Thymus (tissue), 11 donors: Measurements from ENCODE around the gene APOBEC3G. TPM values are rescaled to one million over a fixed set of nuclear protein-coding genes. Genes with fewer than 3 reads are reported as not detected.

Experiments
- DNase-seq, 9 donors: peaks; one replicate each; pipeline ENCODE4 v3.0.0-alpha.2; 2013; ENCODE audit warnings: low spot score in 9 of 9, low read depth in 6 of 9, missing footprints in 1 of 9
- H3K27ac ChIP-seq, 2 donors: one replicate each; pipeline ENCODE4 v1.5.1; 2013; ENCODE audit warnings: control low read depth in 1 of 2, low read depth in 1 of 2, low read length in 1 of 2, mild to moderate bottlenecking in 1 of 2, moderate library complexity in 1 of 2
- H3K27me3 ChIP-seq, 2 donors: one replicate each; pipeline ENCODE4 v1.5.1; 2013; ENCODE audit warnings: low read length in 1 of 2; ENCODE audit not compliant: control insufficient read depth in 2 of 2, insufficient read depth in 1 of 2
- H3K36me3 ChIP-seq, 2 donors: one replicate each; pipeline ENCODE4 v1.5.1; 2013; ENCODE audit warnings: low read length in 1 of 2, mild to moderate bottlenecking in 1 of 2, moderate library complexity in 1 of 2; ENCODE audit not compliant: control insufficient read depth in 2 of 2, insufficient read depth in 2 of 2
- H3K4me1 ChIP-seq, 2 donors: one replicate each; pipeline ENCODE4 v1.5.1; 2013; ENCODE audit warnings: low read length in 2 of 2; ENCODE audit not compliant: control insufficient read depth in 2 of 2, insufficient read depth in 2 of 2
- H3K4me3 ChIP-seq, 2 donors: one replicate each; pipeline ENCODE4 v1.5.1; 2013; ENCODE audit warnings: low read length in 2 of 2, control low read depth in 1 of 2, mild to moderate bottlenecking in 1 of 2
- H3K9me3 ChIP-seq, 2 donors: one replicate each; pipeline ENCODE4 v1.5.1; 2013; ENCODE audit warnings: low read length in 1 of 2, mild to moderate bottlenecking in 1 of 2; ENCODE audit not compliant: control insufficient read depth in 2 of 2, insufficient read depth in 1 of 2
- WGBS: extraction: QIAGEN DNeasy Blood & Tissue Kit; methylation state at CpG from one replicate; pipeline ENCODE4 v1.1.7; 2013; 5-methylcytosine and 5-hydroxymethylcytosine counted together
- polyA plus RNA-seq: library from polyadenylated mRNA; stranded (reverse); fragments of 200-250 nt; gene quantifications from one replicate; pipeline ENCODE4 v1.2.3, GENCODE V29; 2013
- total RNA-seq: library from RNA; stranded (reverse); fragments of 120-200 nt; gene quantifications from one replicate; pipeline ENCODE4 v1.2.4, GENCODE V29; 2013
- donor health status: healthy.

Gene APOBEC3G
- total and polyA plus RNA-seq, 2 donors, result 32.3 to 43.1 TPM

DNA sequence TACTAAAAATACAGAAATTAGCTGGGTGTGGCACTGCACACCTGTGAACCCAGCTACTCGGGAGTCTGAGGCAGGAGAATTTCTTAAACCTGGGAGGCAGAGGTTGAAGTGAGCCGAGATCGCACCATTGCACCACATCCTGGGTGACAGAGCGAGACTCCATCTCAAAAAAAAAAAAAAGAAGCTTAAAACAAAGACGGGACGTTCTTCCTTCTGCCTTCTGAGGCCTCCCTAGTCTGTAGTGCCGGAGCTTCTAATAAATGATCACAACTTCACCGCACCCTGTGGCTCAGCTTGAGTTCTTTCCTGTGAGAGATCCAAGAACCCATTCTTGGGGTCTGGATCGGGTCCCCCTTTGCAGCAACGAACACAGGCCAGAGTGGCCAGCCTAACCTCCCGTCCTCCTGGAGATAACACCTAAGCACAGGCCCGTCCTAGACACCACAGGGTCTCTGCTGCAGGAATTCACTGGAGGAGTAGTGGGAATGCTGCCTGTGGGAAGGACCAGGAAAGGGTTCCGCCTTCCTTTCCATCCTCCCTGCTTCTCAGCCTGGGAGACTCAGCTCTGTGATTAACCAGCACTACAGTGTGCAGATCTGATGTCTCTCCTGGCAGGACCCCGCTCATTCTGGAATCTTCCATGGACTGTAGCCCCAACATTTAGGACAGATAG lies 17.8 kb downstream of the APOBEC3G start:
- WGBS, result 91% methylated on average over 14 of the region's 14 CpGs
- Histone ChIP-seq H3K36me3 (no peaks in the 10 kb centered on the region), H3K27ac (no peak overlapping the region), H3K9me3 (no peaks in the 10 kb centered on the region), H3K4me1 (peaks cover 11 to 48% of the 10 kb centered on the region in 2 donors), H3K4me3 (no peak overlapping the region), H3K27me3 (no peaks in the 10 kb centered on the region)
- DNase-seq, result no peak

GRCh38 chr22:39095971-39096370 lies 18.9 kb downstream of the APOBEC3G start:
- H3K9me3 ChIP-seq, result no peaks in the 10 kb centered on the region
- over 99% methylated on average over 3 of the region's 3 CpGs for WGBS
- H3K27ac ChIP-seq, result no peak overlapping the region
- peaks cover 4 to 42% of the 10 kb centered on the region in 2 donors for H3K4me1 ChIP-seq
- no peaks in the 10 kb centered on the region for H3K36me3 ChIP-seq
- DNase-seq, result no peak
- H3K27me3 ChIP-seq, result no peaks in the 10 kb centered on the region
- H3K4me3 ChIP-seq, result no peak overlapping the region

DNA sequence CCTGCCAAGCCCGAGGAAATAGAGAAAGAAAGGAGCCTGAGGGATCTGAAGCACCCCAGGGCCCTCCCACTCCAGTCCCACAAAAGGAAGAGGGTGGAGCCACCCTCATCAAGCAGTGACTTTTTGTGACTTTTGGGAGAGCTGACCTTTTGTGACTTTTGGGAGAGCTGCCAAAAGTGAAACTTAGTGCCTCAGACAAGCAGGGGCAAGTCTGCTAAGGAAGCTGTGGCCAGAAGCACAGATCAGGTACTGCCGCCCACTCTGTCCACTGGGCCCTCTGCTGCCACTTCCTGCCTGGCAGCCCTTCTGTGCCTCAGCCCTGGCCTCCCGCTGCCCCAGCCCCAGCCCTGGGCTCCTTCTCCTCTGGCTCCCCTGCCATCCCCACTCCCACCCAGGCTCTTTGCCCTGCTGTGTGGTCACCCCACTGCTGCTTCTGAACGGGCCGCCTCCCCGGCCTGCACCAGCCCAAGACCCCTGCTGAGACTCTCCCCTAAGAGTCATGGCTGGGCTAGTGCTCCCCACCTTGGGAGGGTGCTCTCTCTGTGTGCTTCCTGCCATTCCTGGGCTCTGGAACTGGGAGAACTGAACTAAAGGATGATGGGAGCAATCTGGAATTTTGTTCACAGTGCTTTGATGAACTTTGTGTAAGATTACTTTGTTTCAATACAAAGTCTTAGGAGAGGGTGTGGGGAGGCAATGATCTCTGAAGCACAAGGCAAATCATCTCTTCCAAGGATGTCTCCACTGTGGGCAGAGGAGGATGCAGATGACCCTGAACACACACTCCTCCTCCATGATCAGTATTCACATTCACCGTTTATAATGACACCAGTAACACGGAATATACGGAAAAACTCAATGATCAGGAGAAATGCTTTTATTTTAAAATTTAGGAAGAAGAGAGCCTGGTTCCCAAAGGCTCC lies 20.3 kb downstream of the APOBEC3G start, which contains the start of gene APOBEC3H:
Gene APOBEC3H, plus strand, starts transcription at position 147 of the 923 bp plus-strand sequence. CDS start 3,035 bp downstream, outside the sequence.
- WGBS, result 60% methylated on average over 9 of the region's 9 CpGs
- Histone ChIP-seq H3K27me3 (no peaks in the 10 kb centered on the region), H3K4me1 (peaks cover 4 to 37% of the 10 kb centered on the region in 2 donors), H3K4me3 (no peak within 1 kb of the TSS), H3K9me3 (no peaks in the 10 kb centered on the region), H3K36me3 (no peaks in the 10 kb centered on the region), H3K27ac (peak within 1 kb of the TSS; percentile 67 to 74)
- peak in 1 of 9 donors; percentile 36 for DNase-seq

DNA sequence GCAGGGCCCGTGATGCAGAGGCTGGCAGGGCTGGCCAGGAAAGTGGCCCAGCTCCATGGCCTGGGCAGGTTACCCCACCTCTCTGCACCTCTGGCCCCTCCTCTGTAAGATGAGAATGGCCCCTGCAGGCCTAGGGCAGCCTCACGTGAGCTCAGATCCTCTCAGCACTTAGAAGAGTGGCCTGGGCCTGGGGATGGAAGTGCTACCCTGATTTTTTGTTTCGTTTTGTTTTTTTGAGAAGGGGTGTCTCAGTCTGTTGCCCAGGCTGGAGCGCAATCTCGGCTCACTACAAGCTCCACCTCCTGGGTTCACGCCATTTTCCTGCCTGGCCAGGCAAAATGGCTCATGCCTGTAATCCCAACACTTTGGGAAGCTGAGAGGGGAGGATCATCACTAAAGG lies 21.0 kb downstream of the APOBEC3G start:
- Histone ChIP-seq H3K9me3 (no peaks in the 10 kb centered on the region), H3K4me3 (no peak overlapping the region), H3K4me1 (peaks cover 4 to 36% of the 10 kb centered on the region in 2 donors), H3K27ac (peak overlapping the region; percentile 36), H3K27me3 (no peaks in the 10 kb centered on the region), H3K36me3 (no peaks in the 10 kb centered on the region)
- 76% methylated on average over 6 of the region's 6 CpGs for WGBS
- DNase-seq, result no peak

GRCh38 chr22:39098576-39098975 lies 21.5 kb downstream of the APOBEC3G start:
- no peaks in the 10 kb centered on the region for H3K36me3 ChIP-seq
- H3K27ac ChIP-seq, result peak overlapping the region; percentile 35 to 60
- H3K4me1 ChIP-seq, result peaks cover 4 to 36% of the 10 kb centered on the region in 2 donors
- WGBS, result 85% methylated on average over 8 of the region's 8 CpGs
- H3K4me3 ChIP-seq, result no peak overlapping the region
- DNase-seq, result no peak
- no peaks in the 10 kb centered on the region for H3K9me3 ChIP-seq
- no peaks in the 10 kb centered on the region for H3K27me3 ChIP-seq

DNA sequence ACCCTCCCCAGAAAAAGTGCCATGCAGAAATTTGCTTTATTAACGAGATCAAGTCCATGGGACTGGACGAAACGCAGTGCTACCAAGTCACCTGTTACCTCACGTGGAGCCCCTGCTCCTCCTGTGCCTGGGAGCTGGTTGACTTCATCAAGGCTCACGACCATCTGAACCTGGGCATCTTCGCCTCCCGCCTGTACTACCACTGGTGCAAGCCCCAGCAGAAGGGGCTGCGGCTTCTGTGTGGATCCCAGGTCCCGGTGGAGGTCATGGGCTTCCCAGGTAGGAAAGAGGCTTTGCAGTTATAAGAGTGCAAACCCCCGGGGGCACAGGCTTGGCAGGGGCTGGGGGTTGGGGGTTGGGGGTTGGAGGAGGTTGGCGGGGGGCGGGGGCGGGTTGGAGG lies 24.2 kb downstream of the APOBEC3G start:
- H3K4me3 ChIP-seq, result no peak overlapping the region
- WGBS, result 89% methylated on average over 13 of the region's 13 CpGs
- H3K36me3 ChIP-seq, result no peaks in the 10 kb centered on the region
- H3K27ac ChIP-seq, result no peak overlapping the region
- peaks cover 4 to 30% of the 10 kb centered on the region in 2 donors for H3K4me1 ChIP-seq
- no peak for DNase-seq
- H3K27me3 ChIP-seq, result no peaks in the 10 kb centered on the region
- H3K9me3 ChIP-seq, result no peaks in the 10 kb centered on the region

DNA sequence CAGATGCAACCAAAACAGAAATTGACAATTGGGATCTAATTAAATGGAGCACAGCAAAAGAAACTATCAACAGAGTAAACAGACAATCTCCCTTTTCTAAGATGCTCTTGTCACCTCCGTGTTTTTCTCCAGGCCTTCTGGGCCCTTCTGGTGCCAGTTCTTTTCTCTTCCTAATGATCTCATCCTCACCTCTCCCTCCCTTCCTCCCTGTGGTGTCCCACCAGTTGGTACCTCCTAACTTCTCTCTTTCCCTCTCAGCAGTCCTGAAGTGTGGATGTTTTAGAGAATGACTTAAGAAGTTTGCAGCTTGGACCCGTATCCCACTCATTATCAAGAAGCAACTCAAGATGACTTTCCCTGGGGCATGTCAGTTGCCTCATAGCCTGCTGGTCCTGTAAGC lies 26.4 kb downstream of the APOBEC3G start:
- 95% methylated on average over 2 of the region's 2 CpGs for WGBS
- H3K4me3 ChIP-seq, result no peak overlapping the region
- no peak for DNase-seq
- no peaks in the 10 kb centered on the region for H3K27me3 ChIP-seq
- no peaks in the 10 kb centered on the region for H3K36me3 ChIP-seq
- H3K9me3 ChIP-seq, result no peaks in the 10 kb centered on the region
- H3K4me1 ChIP-seq, result peaks cover 0 to 11% of the 10 kb centered on the region in 2 donors
- H3K27ac ChIP-seq, result no peak overlapping the region

GRCh38 chr22:39106326-39106725 lies 29.3 kb downstream of the APOBEC3G start:
- no peak overlapping the region for H3K27ac ChIP-seq
- H3K9me3 ChIP-seq, result no peaks in the 10 kb centered on the region
- 96% methylated on average over 2 of the region's 2 CpGs for WGBS
- peaks cover 0 to 5% of the 10 kb centered on the region in 2 donors for H3K4me1 ChIP-seq
- H3K27me3 ChIP-seq, result no peaks in the 10 kb centered on the region
- DNase-seq, result no peak
- H3K4me3 ChIP-seq, result no peak overlapping the region
- no peaks in the 10 kb centered on the region for H3K36me3 ChIP-seq

GRCh38 chr22:39108487-39108886 lies 31.4 kb downstream of the APOBEC3G start:
- Histone ChIP-seq H3K4me1 (peaks cover 0 to 5% of the 10 kb centered on the region in 2 donors), H3K9me3 (no peaks in the 10 kb centered on the region), H3K27ac (no peak overlapping the region), H3K27me3 (peaks cover 0 to under 1% of the 10 kb centered on the region in 2 donors), H3K4me3 (no peak overlapping the region), H3K36me3 (no peaks in the 10 kb centered on the region)
- 98% methylated on average over 4 of the region's 4 CpGs for WGBS
- DNase-seq, result no peak
